Prostate gland (tissue), 2 donors: ENCODE data around the gene SLC38A7. TPM values are rescaled to one million over a fixed set of nuclear protein-coding genes. Genes with fewer than 3 reads are reported as not detected.
A peak's percentile ranks its signal among the peaks of the same experiment; 100 is the strongest.

Experiments used
- DNase-seq: peaks from one replicate; pipeline ENCODE4 v3.0.0-alpha.2; 2019; ENCODE audit warnings: low spot score
- H3K27ac ChIP-seq, 2 donors: fragments of 200-600 bp; sonication (generic); 2 replicates each; pipeline ENCODE4 v1.5.1; 2017 to 2019
- H3K27me3 ChIP-seq: fragments of 200-600 bp; sonication (generic); replicated peaks from 2 replicates; pipeline ENCODE4 v1.5.1; 2019; ENCODE audit not compliant: insufficient read depth
- H3K36me3 ChIP-seq, 2 donors: fragments of 200-600 bp; sonication (generic); 1 replicate in 1 of 2; 2 replicates in 1 of 2; pipeline versions ENCODE4 v1.5.1 to v1.8.1; 2017 to 2019
- H3K4me1 ChIP-seq: fragments of 200-600 bp; sonication (generic); replicated peaks from 2 replicates; pipeline ENCODE4 v1.5.1; 2019
- H3K4me3 ChIP-seq, 2 donors: fragments of 200-600 bp; sonication (generic); 2 replicates each; pipeline ENCODE4 v1.5.1; 2017 to 2019
- H3K9me3 ChIP-seq: fragments of 200-600 bp; sonication (generic); 2 replicates; pipeline ENCODE4 v1.5.1; 2017
- CTCF ChIP-seq, 4 experiments: fragments of 200-600 bp in 2 of 4; fragments of 450-650 bp in 2 of 4; sonication (generic) in 2 of 4; IDR thresholded peaks; 1 replicate in 3 of 4; 2 replicates in 1 of 4; pipeline ENCODE4 v1.5.1; 2016 to 2019; ENCODE audit warnings: antibody characterized with exemption in 4 of 4, mild to moderate bottlenecking in 2 of 4, moderate library complexity in 2 of 4
- POLR2A ChIP-seq: fragments of 450-650 bp; IDR thresholded peaks from one replicate; pipeline ENCODE4 v1.6.1; 2016; ENCODE audit warnings: antibody characterized with exemption, mild to moderate bottlenecking
- POLR2AphosphoS5 ChIP-seq: sonication (generic); formaldehyde crosslinking; IDR thresholded peaks from one replicate; pipeline ENCODE4 v1.6.1; 2017; ENCODE audit warnings: antibody characterized with exemption
- WGBS: methylation state at CpG from one replicate; pipeline ENCODE4 v1.1.5; 2018; 5-methylcytosine and 5-hydroxymethylcytosine counted together
- intact Hi-C: fragments of 100-400 bp; cut with DNase I; formaldehyde crosslinking; loops from one replicate; pipeline ENCODE4 v1.14.2; 2022
- total RNA-seq, 2 donors: library from RNA; depleted of rRNA; stranded (reverse); fragments of >200 nt; gene quantifications; one replicate each; pipeline ENCODE4 v1.1.0, GENCODE V29; 2016

Gene SLC38A7
- total RNA-seq, 2 donors from 2014 or later: 20.6 to 29.9 TPM

GRCh38 chr16:58634265-58634802, 50.2 kb downstream of the SLC38A7 start:
- intact Hi-C loops: loop anchor here (5.0 kb wide), 2 partner anchors 48 to 117 kb away; partner anchors contain the start of genes SETD6 and SLC38A7

GRCh38 chr16:58629733-58630640, 54.6 kb downstream of the SLC38A7 start, which contains the start of gene CNOT1:
Gene CNOT1 (minus strand): TSS chr16:58629826. CDS start chr16:58599337, 30,489 bp downstream.
- no peaks in the 10 kb centered on the region for H3K9me3 ChIP-seq
- WGBS: under 1% methylated on average over 61 of the region's 61 CpGs
- H3K27ac ChIP-seq: peak within 1 kb of the TSS; percentile 98 to 99
- peak within 1 kb of the TSS; percentile 86 to 98 for H3K4me3 ChIP-seq
- peak; percentile 99 for DNase-seq
- H3K27me3 ChIP-seq: no peaks in the 10 kb centered on the region
- no peaks in the 10 kb centered on the region for H3K36me3 ChIP-seq
- intact Hi-C loops: loop anchor here (5.0 kb wide), 2 partner anchors 52 to 113 kb away; partner anchors contain the start of genes SETD6 and SLC38A7
- peak in 2 of 4 experiments; percentile 4 to 38 for TF ChIP-seq CTCF (IDR thresholded peaks at IDR 0.05)
- peak; percentile 96 for TF ChIP-seq POLR2AphosphoS5
- TF ChIP-seq POLR2A: peak; percentile 87
- no peaks in the 10 kb centered on the region for H3K4me1 ChIP-seq

More at GRCh38 chr16:58634265-58634802, 50.2 kb downstream of the SLC38A7 start:
- DNase-seq: no peak
- TF ChIP-seq POLR2A (no peak), POLR2AphosphoS5 (no peak), CTCF (IDR thresholded peaks at IDR 0.05) (no peak)
- Histone ChIP-seq H3K4me1 (no peaks in the 10 kb centered on the region), H3K27me3 (no peaks in the 10 kb centered on the region), H3K4me3 (no peak overlapping the region), H3K9me3 (no peaks in the 10 kb centered on the region), H3K27ac (no peak overlapping the region), H3K36me3 (no peaks in the 10 kb centered on the region)
- 57% methylated on average over 3 of the region's 3 CpGs for WGBS

- Histone ChIP-seq H3K9me3 (no peaks in the 10 kb centered on the region), H3K27me3 (no peaks in the 10 kb centered on the region), H3K4me3 (peak overlapping the region; percentile 86 to 98), H3K36me3 (peaks cover 0 to 1% of the 10 kb centered on the region in 2 donors), H3K4me1 (no peaks in the 10 kb centered on the region), H3K27ac (peak overlapping the region; percentile 98 to 99)
- no peak for TF ChIP-seq POLR2AphosphoS5
- TF ChIP-seq POLR2A: no peak
- TF ChIP-seq CTCF (IDR thresholded peaks at IDR 0.05): no peak
- peak; percentile 54 for DNase-seq
- intact Hi-C loops: no loop called here
- under 1% methylated on average over 53 of the region's 53 CpGs for WGBS
These were observed 55.5 kb downstream of the SLC38A7 start for GRCh38 chr16:58628845-58629732.

- intact Hi-C loops: no loop called here
- Histone ChIP-seq H3K4me1 (no peaks in the 10 kb centered on the region), H3K36me3 (peaks cover 0 to 6% of the 10 kb centered on the region in 2 donors), H3K9me3 (no peaks in the 10 kb centered on the region), H3K27me3 (no peaks in the 10 kb centered on the region), H3K27ac (no peak overlapping the region), H3K4me3 (no peak overlapping the region)
- TF ChIP-seq CTCF (IDR thresholded peaks at IDR 0.05): no peak
- TF ChIP-seq POLR2AphosphoS5: no peak
- no peak for TF ChIP-seq POLR2A
- WGBS: 81% methylated on average over 7 of the region's 7 CpGs
- DNase-seq: no peak
These were observed 60.4 kb downstream of the SLC38A7 start for GRCh38 chr16:58624209-58624608.
